ENCODE data around the gene HSPA1A. TPM values are rescaled to one million over a fixed set of nuclear protein-coding genes. Genes with fewer than 3 reads are reported as not detected.
A peak's percentile ranks its signal among the peaks of the same experiment; 100 is the strongest.

HSPA1A gene
- total and polyA plus RNA-seq, 8 donors = 18.2 to 195 (median 44.4) TPM

DNA sequence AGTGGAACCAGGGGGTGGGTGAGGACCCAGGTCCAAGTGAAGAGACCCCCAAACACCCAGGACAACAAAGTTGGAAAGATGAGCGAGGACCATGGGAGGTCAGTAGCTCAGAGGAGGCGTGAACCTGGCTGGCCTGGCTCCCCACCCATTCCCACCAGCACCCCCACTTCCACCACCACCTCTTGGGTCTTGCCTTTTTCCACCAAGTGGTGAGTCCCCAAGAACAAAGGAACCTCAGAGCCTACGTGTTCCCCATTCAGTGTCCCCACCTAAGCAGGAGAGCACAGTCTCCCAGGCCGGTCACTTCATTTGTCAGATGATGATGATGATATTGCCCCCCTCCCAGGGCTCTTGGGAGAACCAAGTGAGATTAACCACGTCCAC, 37.7 kb upstream of the HSPA1A start:
- 79 to 95% methylated on average over 5 of the region's 5 CpGs for WGBS, 2 donors
- no peak overlapping the region for H3K4me3 ChIP-seq
- ATAC-seq (no peak), FAIRE-seq (no peak), DNase-seq (peak in 1 of 6 donors; percentile 34)
- H3K27me3 ChIP-seq = no peaks in the 10 kb centered on the region
- H3K4me1 ChIP-seq = peaks cover 5 to 8% (median 6%) of the 10 kb centered on the region in 3 donors
- peak overlapping the region in 3 of 4 donors; percentile 59 to 78 (median 75) for H3K27ac ChIP-seq
- no peaks in the 10 kb centered on the region for H3K9me3 ChIP-seq
- peaks cover 0 to 30% (median 20%) of the 10 kb centered on the region in 3 donors for H3K36me3 ChIP-seq
- TF ChIP-seq CTCF (IDR thresholded peaks at IDR 0.05) = no peak
- intact Hi-C loops (cut with DNase I) = loop anchor here in 1 of 3 donors (10.0 kb wide), 1 partner anchor 57 kb away; no protein-coding TSS in a partner anchor

DNA sequence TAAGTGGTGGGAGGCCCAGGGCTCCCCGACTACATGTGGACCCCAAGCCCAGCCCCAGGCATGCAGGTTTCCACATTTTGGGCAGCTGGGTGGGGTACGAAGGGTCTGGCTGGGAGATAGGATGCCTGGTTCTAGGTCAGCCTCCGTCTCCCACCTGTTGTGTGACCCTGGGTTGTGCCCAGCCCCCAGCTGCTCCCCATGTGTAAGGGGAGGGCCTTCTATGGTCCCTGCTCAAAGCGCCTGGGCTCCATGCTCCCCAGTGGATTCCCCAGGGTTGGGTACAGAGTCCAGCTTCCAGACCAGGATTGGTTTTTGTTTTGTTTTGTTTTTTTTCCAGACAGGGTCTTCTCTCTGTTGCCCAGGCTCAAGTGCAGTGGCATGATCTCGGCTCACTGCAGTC, 37.1 kb upstream of the HSPA1A start:
- Histone ChIP-seq H3K36me3 (peaks cover 0 to 32% (median 25%) of the 10 kb centered on the region in 3 donors), H3K4me1 (peaks cover 5 to 8% (median 6%) of the 10 kb centered on the region in 3 donors), H3K27me3 (no peaks in the 10 kb centered on the region), H3K9me3 (no peaks in the 10 kb centered on the region), H3K4me3 (no peak overlapping the region), H3K27ac (no peak overlapping the region)
- intact Hi-C loops (cut with DNase I) = loop anchor here in 1 of 3 donors (10.0 kb wide), 1 partner anchor 57 kb away; no protein-coding TSS in a partner anchor
- WGBS, 2 donors = 86 to 96% methylated on average over 5 of the region's 5 CpGs
- FAIRE-seq (no peak), DNase-seq (peak in 1 of 6 donors; percentile 47), ATAC-seq (no peak)
- no peak for TF ChIP-seq CTCF (IDR thresholded peaks at IDR 0.05)

GRCh38 chr6:31778999-31779885, 36.1 kb upstream of the HSPA1A start:
- no peak for ATAC-seq
- Histone ChIP-seq H3K4me1 (peaks cover 5 to 8% (median 6%) of the 10 kb centered on the region in 3 donors), H3K36me3 (peaks cover 0 to 32% (median 30%) of the 10 kb centered on the region in 3 donors), H3K4me3 (no peak overlapping the region), H3K27ac (no peak overlapping the region), H3K27me3 (no peaks in the 10 kb centered on the region), H3K9me3 (no peaks in the 10 kb centered on the region)
- intact Hi-C loops (cut with DNase I) = loop anchor here in 1 of 3 donors (10.0 kb wide), 1 partner anchor 56 kb away; no protein-coding TSS in a partner anchor
- TF ChIP-seq CTCF (IDR thresholded peaks at IDR 0.05) = no peak
- peak in 1 of 6 donors; percentile 77 for DNase-seq
- WGBS, 2 donors = 89 to 93% methylated on average over 40 to 43 of the region's 43 CpGs
- FAIRE-seq = no peak

GRCh38 chr6:31779908-31780307, 35.4 kb upstream of the HSPA1A start:
- peaks cover 0 to 36% (median 32%) of the 10 kb centered on the region in 3 donors for H3K36me3 ChIP-seq

More at GRCh38 chr6:31779908-31780307, 35.4 kb upstream of the HSPA1A start:
- H3K27me3 ChIP-seq = no peaks in the 10 kb centered on the region
- no peak overlapping the region for H3K4me3 ChIP-seq
- DNase-seq = peak in 1 of 6 donors; percentile 73
- H3K27ac ChIP-seq = no peak overlapping the region
- FAIRE-seq = no peak
- ATAC-seq = no peak
- H3K4me1 ChIP-seq = peaks cover 5 to 8% (median 6%) of the 10 kb centered on the region in 3 donors
- intact Hi-C loops (cut with DNase I) = loop anchor here in 1 of 3 donors (10.0 kb wide), 1 partner anchor 55 kb away; no protein-coding TSS in a partner anchor
- 92 to 95% methylated on average over 10 of the region's 10 CpGs for WGBS, 2 donors
- no peaks in the 10 kb centered on the region for H3K9me3 ChIP-seq
- TF ChIP-seq CTCF (IDR thresholded peaks at IDR 0.05) = no peak

Data from pancreas (tissue), 10 donors.